ENCODE data around the gene FKBP1B.

DNA sequence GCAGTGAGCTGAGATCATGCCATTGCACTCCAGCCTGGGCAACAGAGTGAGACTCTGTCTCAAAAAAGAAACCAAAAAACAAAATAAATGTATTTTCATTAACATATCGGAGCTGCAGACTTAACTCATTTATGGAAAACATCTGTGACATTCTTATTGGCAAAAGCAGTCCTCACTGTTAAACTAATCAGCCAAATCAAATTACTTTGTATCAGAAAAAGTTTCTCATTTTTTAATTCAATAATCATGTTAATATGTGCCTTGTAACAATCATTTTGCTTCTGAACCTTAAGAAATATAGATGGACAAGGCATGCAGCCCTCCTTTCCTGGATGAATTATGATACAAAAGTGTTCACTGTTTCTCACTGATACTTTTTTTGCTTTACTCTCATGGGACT is 53.1 kb downstream of the FKBP1B start:
- TF ChIP-seq, protein P1, sequence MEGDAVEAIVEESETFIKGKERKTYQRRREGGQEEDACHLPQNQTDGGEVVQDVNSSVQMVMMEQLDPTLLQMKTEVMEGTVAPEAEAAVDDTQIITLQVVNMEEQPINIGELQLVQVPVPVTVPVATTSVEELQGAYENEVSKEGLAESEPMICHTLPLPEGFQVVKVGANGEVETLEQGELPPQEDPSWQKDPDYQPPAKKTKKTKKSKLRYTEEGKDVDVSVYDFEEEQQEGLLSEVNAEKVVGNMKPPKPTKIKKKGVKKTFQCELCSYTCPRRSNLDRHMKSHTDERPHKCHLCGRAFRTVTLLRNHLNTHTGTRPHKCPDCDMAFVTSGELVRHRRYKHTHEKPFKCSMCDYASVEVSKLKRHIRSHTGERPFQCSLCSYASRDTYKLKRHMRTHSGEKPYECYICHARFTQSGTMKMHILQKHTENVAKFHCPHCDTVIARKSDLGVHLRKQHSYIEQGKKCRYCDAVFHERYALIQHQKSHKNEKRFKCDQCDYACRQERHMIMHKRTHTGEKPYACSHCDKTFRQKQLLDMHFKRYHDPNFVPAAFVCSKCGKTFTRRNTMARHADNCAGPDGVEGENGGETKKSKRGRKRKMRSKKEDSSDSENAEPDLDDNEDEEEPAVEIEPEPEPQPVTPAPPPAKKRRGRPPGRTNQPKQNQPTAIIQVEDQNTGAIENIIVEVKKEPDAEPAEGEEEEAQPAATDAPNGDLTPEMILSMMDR (IDR thresholded peaks at IDR 0.05; ENCODE audit: low read length), result no peak
- no peak for TF ChIP-seq EZH2 (IDR thresholded peaks at IDR 0.05; ENCODE audit: borderline replicate concordance, low read length)

Data from OCI-LY1 (cell line).